Kidney (tissue), 14 donors: ENCODE data around the gene AK2. TPM values are rescaled to one million over a fixed set of nuclear protein-coding genes. Genes with fewer than 3 reads are reported as not detected.

Experiments
- DNase-seq, 5 donors: peaks; one replicate each; pipeline ENCODE4 v3.0.0-alpha.2; 2013 to 2020
- FAIRE-seq: peaks from 2 replicates; lab custom pipeline; 2012; peaks lifted over from hg19 to GRCh38; lab: Jason Lieb, UNC
- H3K27ac ChIP-seq, 2 donors: one replicate each; pipeline ENCODE4 v1.7.0; 2013; ENCODE audit warnings: low read depth in 2 of 2, low read length in 2 of 2, inconsistent platforms in 1 of 2
- H3K27me3 ChIP-seq: one replicate; pipeline ENCODE4 v1.7.1; 2013; ENCODE audit warnings: low read length, inconsistent platforms; ENCODE audit not compliant: control insufficient read depth, insufficient read depth
- H3K36me3 ChIP-seq, 3 donors: one replicate each; pipeline versions ENCODE4 v1.7.0 to v1.7.1; 2013; ENCODE audit warnings: low read length in 3 of 3, control low read depth in 1 of 3, inconsistent platforms in 1 of 3; ENCODE audit not compliant: insufficient read depth in 3 of 3, control insufficient read depth in 2 of 3
- H3K4me1 ChIP-seq, 3 donors: one replicate each; pipeline versions ENCODE4 v1.7.0 to v1.7.1; 2013; ENCODE audit warnings: low read length in 3 of 3, inconsistent platforms in 1 of 3, low read depth in 1 of 3; ENCODE audit not compliant: control insufficient read depth in 2 of 3, insufficient read depth in 2 of 3
- H3K4me3 ChIP-seq, 3 donors: one replicate each; pipeline versions ENCODE4 v1.7.0 to v1.8.1; 2013; ENCODE audit warnings: low read length in 3 of 3, control low read depth in 1 of 3, inconsistent platforms in 1 of 3
- H3K9ac ChIP-seq, 3 donors: one replicate each; pipeline versions ENCODE4 v1.7.0 to v1.7.1; 2013; ENCODE audit warnings: low read length in 3 of 3, control low read depth in 1 of 3, inconsistent platforms in 1 of 3
- H3K9me3 ChIP-seq, 3 donors: one replicate each; pipeline versions ENCODE4 v1.7.0 to v1.7.1; 2013; ENCODE audit warnings: low read length in 3 of 3, control low read depth in 1 of 3, inconsistent platforms in 1 of 3; ENCODE audit not compliant: control insufficient read depth in 2 of 3, insufficient read depth in 1 of 3
- CTCF ChIP-seq: IDR thresholded peaks from 3 replicates; pipeline ENCODE4 v1.5.1; 2012; ENCODE audit warnings: mild to moderate bottlenecking, moderate library complexity, borderline replicate concordance; ENCODE audit not compliant: insufficient read depth; ENCODE audit errors: extremely low read depth
- intact Hi-C: fragments of 100-400 bp; cut with DNase I; formaldehyde crosslinking; loops from one replicate; pipeline ENCODE4 v1.11.1; 2022
- polyA plus RNA-seq: library from polyadenylated mRNA; stranded (reverse); fragments of 350-450 nt; fragmentation: Illumina TruSeq; extraction: RNeasy Lipid Tissue Mini Kit (QIAGEN cat#74804); gene quantifications from one replicate; pipeline ENCODE4 v1.2.3, GENCODE V29; 2014; ENCODE audit warnings: low read depth, low replicate concordance; ENCODE audit not compliant: insufficient read depth
- total RNA-seq: library from RNA; stranded (reverse); fragmentation: NEBNext Ultra II Directional; extraction: Animal tissue kit (Norgen Biotek cat#: 25700); gene quantifications from one replicate; pipeline ENCODE4 v1.2.1, GENCODE V29; 2021
- donor health status: control.
- donor health status: control.
- donor health status: control.
- donor health status: control.
- donor health status: control.
- donor health status: DM: yes; HTN: yes; CAD: no.
- donor health status: Normal renal cell carcinoma (clear cell type).

The AK2 gene
- total and polyA plus RNA-seq, 2 donors from 2014 or later, result 172 to 334 TPM

- H3K36me3 ChIP-seq, result peaks cover 5 to 27% (median 13%) of the 10 kb centered on the region in 3 donors
- peaks cover 0 to 45% (median 36%) of the 10 kb centered on the region in 3 donors for H3K4me1 ChIP-seq
- no peaks in the 10 kb centered on the region for H3K9me3 ChIP-seq
- no peak for FAIRE-seq
- no peak for TF ChIP-seq CTCF
- no peaks in the 10 kb centered on the region for H3K27me3 ChIP-seq
- intact Hi-C loops, result no loop called here
- peak overlapping the region in 1 of 2 donors; percentile 29 for H3K27ac ChIP-seq
- H3K9ac ChIP-seq, result no peak overlapping the region
- no peak overlapping the region for H3K4me3 ChIP-seq
- DNase-seq, result no peak
Observed at GRCh38 chr1:33008051-33008914, 28.4 kb downstream of the AK2 start.

GRCh38 chr1:33007190-33008050 is 29.3 kb downstream of the AK2 start:
- Histone ChIP-seq H3K36me3 (peaks cover 5 to 19% (median 13%) of the 10 kb centered on the region in 3 donors), H3K9ac (no peak overlapping the region), H3K27ac (peak overlapping the region in 1 of 2 donors; percentile 30), H3K27me3 (no peaks in the 10 kb centered on the region), H3K4me1 (peaks cover 0 to 45% (median 32%) of the 10 kb centered on the region in 3 donors), H3K9me3 (no peaks in the 10 kb centered on the region), H3K4me3 (no peak overlapping the region)
- intact Hi-C loops, result no loop called here
- peak; percentile 38 for TF ChIP-seq CTCF
- FAIRE-seq, result no peak
- peak in 3 of 5 donors; percentile 37 to 74 (median 50) for DNase-seq

GRCh38 chr1:33005838-33006421 is 30.8 kb downstream of the AK2 start:
- Histone ChIP-seq H3K36me3 (peaks cover 3 to 13% (median 10%) of the 10 kb centered on the region in 3 donors), H3K9me3 (no peaks in the 10 kb centered on the region), H3K27ac (peak overlapping the region in 1 of 2 donors; percentile 30), H3K9ac (peak overlapping the region in 1 of 3 donors; percentile 8), H3K4me3 (no peak overlapping the region), H3K4me1 (peaks cover 0 to 44% (median 31%) of the 10 kb centered on the region in 3 donors), H3K27me3 (no peaks in the 10 kb centered on the region)
- TF ChIP-seq CTCF, result no peak
- intact Hi-C loops, result no loop called here
- FAIRE-seq, result no peak
- DNase-seq, result no peak
